BE2C (cell line): ENCODE measurements around the gene NFKBIZ.

Experiments used
- DNase-seq: peaks from one replicate; pipeline ENCODE4 v3.0.0-alpha.2; 2020
- H3K27me3 ChIP-seq: fragments of 250-450 bp; sonication (Bioruptor Pico); 2 replicates; pipeline ENCODE4 v1.5.1; 2020; ENCODE audit warnings: mild to moderate bottlenecking
- H3K36me3 ChIP-seq: fragments of 250-450 bp; sonication (Bioruptor Pico); 2 replicates; pipeline ENCODE4 v1.5.1; 2020; ENCODE audit warnings: mild to moderate bottlenecking
- H3K4me1 ChIP-seq: fragments of 250-450 bp; sonication (Bioruptor Pico); 2 replicates; pipeline ENCODE4 v1.5.1; 2020
- H3K4me3 ChIP-seq: 2 replicates; pipeline ENCODE4 v1.5.1; 2011; ENCODE audit warnings: low read depth, low read length
- H3K9me3 ChIP-seq: fragments of 250-450 bp; sonication (Bioruptor Pico); 2 replicates; pipeline ENCODE4 v1.5.1; 2020
- CTCF ChIP-seq: IDR thresholded peaks from 2 replicates; pipeline ENCODE4 v1.5.1; 2012; ENCODE audit warnings: mild to moderate bottlenecking, low read depth, low read length

NFKBIZ gene

GRCh38 chr3:101813817-101814440 lies 35.4 kb upstream of the NFKBIZ start:
- H3K4me1 ChIP-seq: peaks cover 8% of the 10 kb centered on the region; the same call in 1 of the 2 replicates
- TF ChIP-seq CTCF: peak; percentile 46
- no peak overlapping the region for H3K4me3 ChIP-seq
- peaks cover 11% of the 10 kb centered on the region for H3K36me3 ChIP-seq
- H3K9me3 ChIP-seq: no peaks in the 10 kb centered on the region
- H3K27me3 ChIP-seq: no peaks in the 10 kb centered on the region
- DNase-seq: no peak

- Histone ChIP-seq H3K4me3 (no peak overlapping the region), H3K4me1 (peaks cover 8% of the 10 kb centered on the region; the same call in 1 of the 2 replicates), H3K9me3 (no peaks in the 10 kb centered on the region), H3K27me3 (no peaks in the 10 kb centered on the region), H3K36me3 (peaks cover 17% of the 10 kb centered on the region)
- TF ChIP-seq CTCF: no peak
- no peak for DNase-seq
Measured at GRCh38 chr3:101814835-101815234, 34.5 kb upstream of the NFKBIZ start.

GRCh38 chr3:101816215-101817149 lies 32.8 kb upstream of the NFKBIZ start:
- peaks cover 3% of the 10 kb centered on the region; the same call in 1 of the 2 replicates for H3K4me1 ChIP-seq
- H3K4me3 ChIP-seq: no peak overlapping the region
- no peaks in the 10 kb centered on the region for H3K27me3 ChIP-seq
- no peaks in the 10 kb centered on the region for H3K9me3 ChIP-seq
- H3K36me3 ChIP-seq: peaks cover 23% of the 10 kb centered on the region
- TF ChIP-seq CTCF: no peak
- DNase-seq: no peak

DNA sequence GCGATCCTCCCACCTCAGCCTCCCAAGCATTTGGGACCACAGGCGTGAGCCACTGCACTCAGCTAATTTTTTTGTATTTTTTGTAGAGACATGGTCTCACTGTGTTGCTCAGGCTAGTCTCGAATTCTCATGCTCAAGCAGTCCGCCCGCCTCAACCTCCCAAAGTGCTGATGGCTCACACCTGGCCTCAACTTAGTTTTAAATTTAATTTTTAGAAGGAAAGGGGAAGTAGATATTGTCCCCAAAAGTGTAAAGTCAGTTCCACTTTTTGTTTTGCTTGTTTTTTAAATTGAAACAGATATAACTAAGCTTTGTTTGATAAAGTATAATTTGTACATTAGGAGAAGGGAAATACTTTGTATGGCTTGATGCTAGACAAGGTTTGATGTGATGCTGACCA lies 31.3 kb upstream of the NFKBIZ start:
- no peak for DNase-seq
- no peaks in the 10 kb centered on the region for H3K27me3 ChIP-seq
- no peaks in the 10 kb centered on the region for H3K9me3 ChIP-seq
- no peak overlapping the region for H3K4me3 ChIP-seq
- TF ChIP-seq CTCF: no peak
- H3K4me1 ChIP-seq: peaks cover 3% of the 10 kb centered on the region; the same call in 1 of the 2 replicates
- H3K36me3 ChIP-seq: peaks cover 23% of the 10 kb centered on the region

DNA sequence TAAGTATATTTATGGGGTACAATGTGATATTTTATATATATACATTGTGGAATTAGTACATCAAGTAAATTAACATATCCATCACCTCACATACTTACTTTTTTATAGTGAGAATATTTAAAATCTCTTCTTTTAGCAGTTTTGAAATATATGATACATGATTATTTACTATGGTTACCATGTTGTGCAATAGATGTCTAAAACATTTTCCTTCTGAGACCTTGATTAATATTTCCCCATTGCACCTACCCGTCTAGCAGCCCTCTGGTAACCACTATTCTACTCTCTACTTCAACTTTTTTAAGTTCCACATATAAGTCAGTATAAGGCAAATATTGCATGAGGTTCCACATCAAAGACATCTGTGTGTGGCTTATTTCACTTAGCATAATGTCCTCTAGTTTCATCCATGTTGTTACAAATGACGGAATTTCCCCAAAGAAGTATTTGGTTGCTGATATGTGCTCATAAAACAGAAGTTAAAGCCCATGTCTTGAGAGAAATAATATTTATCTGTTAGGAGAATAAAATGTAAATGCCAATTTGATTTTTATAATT lies 29.6 kb upstream of the NFKBIZ start:
- no peaks in the 10 kb centered on the region for H3K9me3 ChIP-seq
- no peaks in the 10 kb centered on the region for H3K27me3 ChIP-seq
- no peak for DNase-seq
- H3K36me3 ChIP-seq: peaks cover 28% of the 10 kb centered on the region
- H3K4me1 ChIP-seq: no peaks in the 10 kb centered on the region
- no peak overlapping the region for H3K4me3 ChIP-seq
- TF ChIP-seq CTCF: no peak

GRCh38 chr3:101821503-101821902 lies 27.8 kb upstream of the NFKBIZ start:
- Histone ChIP-seq H3K27me3 (no peaks in the 10 kb centered on the region), H3K9me3 (no peaks in the 10 kb centered on the region), H3K36me3 (peaks cover 28% of the 10 kb centered on the region), H3K4me1 (peaks cover 3% of the 10 kb centered on the region; the same call in 1 of the 2 replicates), H3K4me3 (no peak overlapping the region)
- no peak for DNase-seq
- TF ChIP-seq CTCF: no peak
